NCI-H526 treated with DMSO at 0.1 percent for 48 hours (cell line): ENCODE data around the gene FLOT1.
A peak's percentile ranks its signal among the peaks of the same experiment; 100 is the strongest.

Source experiments
- DNase-seq: peaks from one replicate; lab custom pipeline; 2025; lab: John Stamatoyannopoulos, UW

Gene FLOT1, protein sequence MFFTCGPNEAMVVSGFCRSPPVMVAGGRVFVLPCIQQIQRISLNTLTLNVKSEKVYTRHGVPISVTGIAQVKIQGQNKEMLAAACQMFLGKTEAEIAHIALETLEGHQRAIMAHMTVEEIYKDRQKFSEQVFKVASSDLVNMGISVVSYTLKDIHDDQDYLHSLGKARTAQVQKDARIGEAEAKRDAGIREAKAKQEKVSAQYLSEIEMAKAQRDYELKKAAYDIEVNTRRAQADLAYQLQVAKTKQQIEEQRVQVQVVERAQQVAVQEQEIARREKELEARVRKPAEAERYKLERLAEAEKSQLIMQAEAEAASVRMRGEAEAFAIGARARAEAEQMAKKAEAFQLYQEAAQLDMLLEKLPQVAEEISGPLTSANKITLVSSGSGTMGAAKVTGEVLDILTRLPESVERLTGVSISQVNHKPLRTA

GRCh38 chr6:30742316-30743098 lies at the start of gene FLOT1:
Gene FLOT1, minus strand, starts transcription at chr6:30742687. Its CDS starts 498 bp downstream, at chr6:30742189.
- peak; percentile 79 for DNase-seq

DNA sequence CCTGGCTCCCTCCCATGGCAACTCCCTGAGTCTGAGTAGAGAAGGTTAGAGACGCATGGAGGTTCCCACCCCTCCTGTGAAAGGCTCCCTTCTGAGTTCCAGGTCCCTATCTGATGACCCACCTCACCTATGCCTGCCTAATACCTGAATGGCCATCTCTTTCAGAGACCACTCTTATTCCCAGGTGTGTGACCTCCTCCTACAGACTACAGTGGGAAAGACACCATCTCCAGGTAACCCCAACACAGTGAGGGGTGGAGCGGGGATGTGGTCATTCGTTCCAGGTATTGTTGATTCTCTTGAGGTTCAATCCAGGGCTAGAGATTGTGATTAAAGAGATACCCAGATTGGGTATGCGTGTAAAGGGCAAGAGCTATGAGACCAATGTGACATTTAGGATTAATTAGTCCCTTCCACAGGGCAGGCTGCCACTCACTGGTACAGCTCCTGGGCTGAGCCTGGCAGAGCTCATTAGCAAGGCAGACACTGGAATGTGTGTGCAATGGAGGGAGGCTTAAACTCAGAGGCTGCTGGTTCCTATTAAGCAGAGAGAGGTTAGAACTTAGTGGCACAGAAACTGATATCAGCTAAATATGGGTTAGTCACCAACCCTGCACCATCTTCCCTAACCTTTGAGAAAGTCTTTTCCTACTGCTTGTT lies 48.4 kb upstream of the FLOT1 start:
- DNase-seq, result no peak

- no peak for DNase-seq
Observed at GRCh38 chr6:30789606-30790005, 47.1 kb upstream of the FLOT1 start.

- no peak for DNase-seq
Observed at GRCh38 chr6:30787954-30788353, 45.5 kb upstream of the FLOT1 start.

DNA sequence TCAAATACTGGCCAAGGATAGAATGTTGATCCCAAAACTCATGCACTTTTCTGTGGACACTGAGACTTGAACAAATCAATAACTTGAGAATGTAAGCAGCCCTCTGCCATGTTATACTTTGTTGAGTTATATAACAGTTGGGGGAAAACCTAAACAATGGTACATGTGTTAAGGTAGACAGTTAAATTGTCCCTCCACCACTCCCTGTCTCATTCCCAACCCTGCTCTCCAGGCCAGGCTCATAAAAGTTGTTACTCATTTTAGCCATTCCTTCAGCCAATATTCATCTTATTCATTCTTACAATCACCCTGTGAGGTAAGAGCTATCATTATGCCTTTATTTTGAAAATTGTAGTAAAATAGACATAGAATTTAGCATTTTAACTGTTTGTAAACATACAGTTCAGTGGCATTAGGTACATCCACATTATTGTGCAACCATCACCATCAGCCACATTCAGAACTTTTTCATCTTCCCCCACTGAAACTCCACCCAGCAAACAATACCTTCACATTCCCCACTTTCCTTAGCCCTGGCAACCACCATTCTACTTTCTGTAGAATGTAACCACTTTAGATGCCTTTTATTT lies 40.0 kb upstream of the FLOT1 start:
- DNase-seq, result no peak

GRCh38 chr6:30781743-30782424 lies 39.4 kb upstream of the FLOT1 start:
- no peak for DNase-seq

DNA sequence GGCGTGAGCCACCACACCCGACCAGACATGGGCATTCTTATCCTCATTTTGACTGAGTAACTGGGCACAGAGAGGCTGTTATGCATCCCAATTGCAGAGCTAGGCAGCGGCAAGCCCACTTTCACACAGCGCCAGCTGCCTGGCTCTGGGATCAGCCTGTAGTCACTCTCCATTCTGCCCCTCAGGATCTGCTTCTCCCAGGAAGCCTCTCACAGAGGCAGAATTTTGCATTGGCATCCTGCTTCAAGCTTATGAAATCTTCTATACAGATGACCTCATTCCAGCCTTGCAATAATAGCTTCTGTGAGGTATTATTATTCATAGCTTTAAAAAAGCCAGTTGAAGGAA lies 38.9 kb upstream of the FLOT1 start:
- DNase-seq, result no peak

- DNase-seq, result no peak
Observed at GRCh38 chr6:30780642-30780920, 38.1 kb upstream of the FLOT1 start.

- no peak for DNase-seq
Observed at GRCh38 chr6:30779850-30780641, 37.6 kb upstream of the FLOT1 start.

DNA sequence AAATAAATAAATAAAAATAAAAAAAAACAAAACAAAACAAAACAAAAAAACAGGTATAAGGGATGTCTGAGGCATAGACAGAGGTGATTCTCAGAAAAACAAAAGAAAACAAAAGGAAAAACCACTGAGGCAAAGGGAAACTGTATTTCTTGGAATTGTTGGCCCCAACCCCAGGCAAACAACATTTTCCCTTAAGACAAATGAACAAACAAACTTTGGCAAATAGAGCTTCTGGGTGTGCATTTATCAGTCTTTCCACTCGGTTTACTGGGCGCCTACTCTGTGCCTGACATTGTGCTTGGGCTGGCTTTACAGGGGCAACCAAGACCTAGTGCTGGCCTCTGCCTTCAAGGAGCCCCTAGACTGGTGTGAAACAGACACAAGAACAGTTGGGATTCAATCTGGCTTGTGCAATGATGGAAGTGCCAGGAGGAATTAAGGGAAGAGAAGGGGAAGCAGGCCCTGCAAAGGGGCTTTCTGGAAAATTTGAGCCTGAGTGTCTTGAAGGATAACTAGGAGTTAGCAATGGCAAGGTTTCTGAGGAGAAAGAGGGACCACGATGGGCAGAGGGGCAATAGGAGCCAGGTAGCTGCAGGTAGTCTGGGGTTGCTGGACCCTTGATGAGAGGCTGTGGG lies 35.6 kb upstream of the FLOT1 start:
- no peak for DNase-seq

- DNase-seq, result no peak
Observed at GRCh38 chr6:30777155-30777485, 34.6 kb upstream of the FLOT1 start.

DNA sequence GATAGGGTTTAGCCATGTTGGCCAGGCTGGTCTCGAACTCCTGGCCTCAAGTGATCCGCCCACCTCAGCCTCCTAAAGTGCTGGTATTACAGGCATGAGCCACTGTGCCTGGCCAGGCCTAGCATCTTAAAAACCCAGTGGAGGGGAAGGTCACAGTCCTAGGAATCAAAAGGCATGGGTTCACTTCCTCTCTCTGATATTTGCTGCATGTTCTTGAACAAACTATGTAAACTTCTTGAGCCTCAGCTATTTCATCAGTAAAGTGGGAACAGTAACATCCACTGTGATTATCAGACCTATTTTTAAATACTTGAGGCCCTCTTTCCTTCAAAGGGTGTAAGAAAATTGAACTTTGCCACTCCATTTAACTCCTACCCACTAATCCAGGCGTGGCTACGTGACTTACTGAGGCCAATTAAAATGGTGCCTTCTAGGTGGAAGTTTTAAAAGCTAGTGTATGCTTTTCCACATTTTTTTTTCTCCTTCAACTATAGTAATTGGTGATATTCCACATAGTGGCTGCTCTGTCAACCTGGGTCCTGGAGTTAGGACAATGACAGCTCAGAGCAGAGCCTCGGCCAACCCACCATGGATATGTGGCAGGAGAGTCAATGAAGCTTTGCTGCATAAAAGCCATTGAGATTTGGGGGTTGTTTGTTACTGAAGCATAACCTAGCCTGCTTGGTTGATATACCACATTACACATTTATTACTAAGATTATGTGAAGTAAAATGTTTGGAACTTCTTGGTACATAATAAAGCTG lies 34.1 kb upstream of the FLOT1 start:
- no peak for DNase-seq

- no peak for DNase-seq
Observed at GRCh38 chr6:30775104-30775503, 32.6 kb upstream of the FLOT1 start.

- DNase-seq, result no peak
Observed at GRCh38 chr6:30774701-30775100, 32.2 kb upstream of the FLOT1 start.

GRCh38 chr6:30770592-30770991 lies 28.1 kb upstream of the FLOT1 start:
- DNase-seq, result no peak

GRCh38 chr6:30769853-30770524 lies 27.5 kb upstream of the FLOT1 start:
- DNase-seq, result no peak

DNA sequence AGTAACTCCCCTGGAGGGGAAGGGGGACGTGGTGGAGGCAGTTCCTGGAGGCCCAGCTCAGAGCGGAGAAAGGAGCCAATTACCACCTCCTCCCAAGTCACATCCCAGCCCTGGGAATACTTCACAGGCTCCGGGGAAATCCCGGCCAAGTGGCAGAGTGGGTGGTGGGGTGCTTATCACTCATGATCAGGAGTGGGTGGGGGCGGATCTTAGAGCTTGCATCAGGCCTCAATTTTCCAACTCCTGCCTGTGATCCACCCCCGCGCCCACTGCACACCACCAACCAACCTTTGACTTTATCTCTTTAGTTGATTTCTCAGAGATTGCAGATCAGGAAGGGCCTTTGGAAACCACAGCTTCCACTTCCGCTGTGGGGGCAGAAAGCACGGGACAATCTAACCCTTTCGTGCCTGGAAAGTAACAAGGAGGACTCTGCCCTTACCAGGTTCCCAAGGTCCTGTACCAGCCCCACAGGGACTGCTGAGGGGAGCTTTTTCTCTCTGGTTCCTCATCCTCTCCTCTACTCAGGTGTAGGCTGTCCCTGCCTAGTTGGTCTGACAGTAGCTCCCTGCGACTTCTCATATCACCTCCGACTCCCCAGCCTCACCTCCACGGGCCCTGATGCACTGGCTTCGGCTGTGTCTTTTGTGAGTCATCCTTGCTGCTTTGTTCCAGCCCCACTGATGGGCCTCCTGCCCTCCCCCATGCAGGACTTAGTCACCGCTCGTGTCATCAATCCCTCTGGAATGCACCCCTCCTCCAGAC lies 26.8 kb upstream of the FLOT1 start:
- no peak for DNase-seq

DNA sequence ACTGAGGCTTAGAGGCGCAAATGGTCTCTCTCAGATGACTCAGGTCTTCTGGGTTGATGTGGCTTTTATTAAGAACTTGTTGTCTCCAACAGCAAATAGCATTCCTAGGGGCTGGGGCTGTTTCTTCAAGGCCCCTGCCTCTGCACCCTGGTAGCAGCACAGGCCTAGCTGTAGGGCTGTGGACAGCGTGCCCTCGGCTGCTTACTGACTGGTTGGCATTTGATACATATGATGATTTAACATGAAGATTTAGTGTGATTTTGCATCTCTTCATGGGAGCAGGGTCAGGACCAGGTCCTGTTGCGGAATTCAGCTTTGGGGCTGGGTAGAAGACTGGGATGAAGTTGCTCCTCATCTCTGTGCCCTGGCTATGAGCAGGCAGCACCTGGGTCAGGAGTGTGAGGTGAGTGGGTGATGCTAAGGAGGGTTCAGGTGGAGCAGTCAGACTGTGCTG lies 26.2 kb upstream of the FLOT1 start:
- no peak for DNase-seq

DNA sequence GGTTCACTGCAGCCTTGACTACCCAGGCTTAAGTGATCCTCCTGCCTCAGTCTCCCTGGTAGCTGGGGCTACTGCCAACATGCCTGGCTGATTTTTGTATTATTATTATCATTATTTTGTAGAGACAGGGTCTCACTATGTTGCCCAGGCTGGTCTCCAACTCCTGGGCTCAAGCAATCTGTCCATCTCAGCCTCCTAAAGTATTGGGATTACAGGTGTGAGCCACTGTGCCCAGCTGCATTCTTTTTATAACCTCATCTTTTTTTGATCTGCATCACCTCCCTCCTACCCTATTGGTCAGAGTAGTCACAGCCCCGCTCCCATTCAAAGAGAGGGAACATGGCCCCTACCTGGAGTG lies 25.4 kb upstream of the FLOT1 start:
- DNase-seq, result no peak
